Activated gamma-delta T cell treated with anti-CD3 and anti-CD28 coated beads, Interleukin-2, amount 50 U/mL, for 16 hours (primary cell): ENCODE results near the gene GLB1L2.
"Not testable (repeated sequence)": the region's sequence is repeated elsewhere in the genome, so short reads cannot be mapped to it uniquely, and the experiment has no call there.

Experiments used
- DNase-seq: peaks from one replicate; pipeline ENCODE4 v3.0.0-alpha.2; 2020; ENCODE audit warnings: low read depth

The GLB1L2 gene

GRCh38 chr11:134322553-134322952, 9.2 kb upstream of the GLB1L2 start:
- DNase-seq, result no peak

GRCh38 chr11:134328433-134328832, 3.4 kb upstream of the GLB1L2 start:
- DNase-seq, result no peak

- no peak for DNase-seq
Observed at GRCh38 chr11:134330611-134331353, 1.0 kb upstream of the GLB1L2 start.

GRCh38 chr11:134332189-134332631, 422 bp downstream of the GLB1L2 start:
- DNase-seq, result no peak

- no peak for DNase-seq
Observed at GRCh38 chr11:134332782-134333181, 994 bp downstream of the GLB1L2 start.

- DNase-seq, result no peak
Observed at GRCh38 chr11:134333312-134333711, 1.5 kb downstream of the GLB1L2 start.

- DNase-seq, result no peak
Observed at GRCh38 chr11:134333946-134334345, 2.2 kb downstream of the GLB1L2 start.

GRCh38 chr11:134334796-134335571, 3.2 kb downstream of the GLB1L2 start:
- DNase-seq, result no peak

- no peak for DNase-seq
Observed at GRCh38 chr11:134337051-134337450, 5.3 kb downstream of the GLB1L2 start.

- no peak for DNase-seq
Observed at GRCh38 chr11:134338068-134338467, 6.3 kb downstream of the GLB1L2 start.

GRCh38 chr11:134338654-134339053, 6.9 kb downstream of the GLB1L2 start:
- DNase-seq, result no peak

- no peak for DNase-seq
Observed at GRCh38 chr11:134339756-134340155, 8.0 kb downstream of the GLB1L2 start.

- no peak for DNase-seq
Observed at GRCh38 chr11:134340354-134340964, 8.7 kb downstream of the GLB1L2 start.

- no peak for DNase-seq
Observed at GRCh38 chr11:134341805-134342571, 10.2 kb downstream of the GLB1L2 start.

- no peak for DNase-seq
Observed at GRCh38 chr11:134342572-134343340, 11.0 kb downstream of the GLB1L2 start.

GRCh38 chr11:134343646-134344045, 11.9 kb downstream of the GLB1L2 start:
- DNase-seq, result no peak

- DNase-seq, result not testable (repeated sequence)
Observed at GRCh38 chr11:134344497-134345236, 12.9 kb downstream of the GLB1L2 start.

GRCh38 chr11:134345237-134345550, 13.4 kb downstream of the GLB1L2 start:
- no peak for DNase-seq

- DNase-seq, result no peak
Observed at GRCh38 chr11:134346101-134346975, 14.6 kb downstream of the GLB1L2 start.

- DNase-seq, result no peak
Observed at GRCh38 chr11:134346976-134347350, 15.2 kb downstream of the GLB1L2 start.
